Neural progenitor cell (in vitro differentiated cells): Measurements from ENCODE around the gene BOC.

Experiments
- CTCF ChIP-seq: fragments of 200-600 bp; sonication (generic); IDR thresholded peaks from 2 replicates; pipeline ENCODE4 v1.5.1; 2017; ENCODE audit warnings: antibody characterized with exemption, mild to moderate bottlenecking
- EZH2 ChIP-seq: fragments of 200-600 bp; sonication (generic); IDR thresholded peaks from 2 replicates; pipeline ENCODE4 v1.6.1; 2017; ENCODE audit warnings: antibody characterized with exemption, mild to moderate bottlenecking, moderate library complexity

GRCh38 chr3:113174304-113174703 lies 37.1 kb upstream of the BOC start:
- no peak for TF ChIP-seq CTCF
- no peak for TF ChIP-seq EZH2
